Measurements from ENCODE around the gene EXOC3L2.

Gene EXOC3L2

DNA sequence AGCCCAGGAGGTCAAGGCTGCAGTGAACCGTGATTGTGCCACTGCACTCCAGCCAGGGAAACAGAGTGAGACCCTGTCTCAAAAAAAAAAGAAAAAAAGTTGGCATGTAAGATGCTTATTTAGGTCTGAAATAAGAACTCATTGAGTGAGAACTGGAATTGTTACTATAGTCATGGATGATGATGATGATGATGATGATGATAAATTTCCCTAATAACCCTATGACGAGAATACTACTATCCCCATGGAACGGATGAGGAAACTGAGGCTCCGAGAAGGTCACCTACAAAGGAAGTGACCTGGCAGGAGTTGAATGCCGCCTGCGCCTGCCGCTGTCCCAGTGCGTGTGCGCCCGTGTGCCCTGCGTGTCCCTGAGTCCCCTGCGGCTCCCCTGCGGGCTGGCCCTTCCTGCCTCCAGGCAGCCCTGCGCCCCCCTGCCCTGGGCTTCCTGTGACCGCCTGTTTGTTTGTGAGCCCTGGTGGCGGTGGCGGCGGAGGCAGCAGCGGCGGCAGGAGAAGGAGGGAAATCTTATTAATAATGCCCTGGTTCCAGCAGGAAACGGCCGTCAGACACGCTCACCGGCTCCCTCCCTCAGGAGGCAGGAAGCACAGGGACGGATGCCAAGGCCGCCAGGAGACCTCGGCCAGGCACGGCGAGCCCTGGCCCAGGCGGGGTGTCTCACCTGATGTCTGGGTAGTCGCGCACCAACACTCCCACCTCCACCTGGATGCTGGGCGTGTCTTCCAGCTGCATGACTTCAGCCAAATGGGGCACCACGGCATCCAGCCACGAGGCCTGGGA is 29.6 kb downstream of the EXOC3L2 start:
- H3K4me3 ChIP-seq (ENCODE audit: low read length) = no peak overlapping the region

DNA sequence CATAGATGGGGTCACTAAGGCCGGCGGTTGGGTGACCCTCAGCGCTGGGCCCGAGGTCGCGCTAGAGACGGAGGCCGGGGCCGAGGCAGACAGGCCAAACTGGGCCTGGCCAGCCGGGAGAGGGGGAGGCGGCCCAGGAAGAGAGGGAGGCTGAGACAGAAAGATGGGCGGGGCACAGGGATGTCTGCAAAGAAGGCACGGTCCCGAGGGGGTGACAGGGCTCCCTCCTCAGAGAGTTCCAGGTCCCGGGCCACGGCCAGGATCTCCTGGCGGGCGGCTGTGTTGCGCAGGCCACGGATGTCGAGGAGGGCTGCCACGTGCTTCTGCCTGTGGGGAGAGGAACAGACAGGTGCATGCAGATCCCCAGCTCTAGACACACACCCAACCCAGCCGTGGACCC is 32.2 kb downstream of the EXOC3L2 start:
- H3K4me1 ChIP-seq (ENCODE audit: control insufficient read depth, insufficient read depth, low read length) = peaks cover 12% of the 10 kb centered on the region
- H3K27me3 ChIP-seq (ENCODE audit: control insufficient read depth, insufficient read depth, low read length) = peaks cover 12% of the 10 kb centered on the region
- H3K36me3 ChIP-seq (ENCODE audit: control insufficient read depth, insufficient read depth, low read length) = no peaks in the 10 kb centered on the region
- no peaks in the 10 kb centered on the region for H3K9me3 ChIP-seq (ENCODE audit: control insufficient read depth, low read length)
- H3K4me3 ChIP-seq (ENCODE audit: low read length) = no peak overlapping the region
- H3K9ac ChIP-seq (ENCODE audit: low read length) = no peak overlapping the region

More for the DNA sequence above, 29.6 kb downstream of the EXOC3L2 start:
- peaks cover 12% of the 10 kb centered on the region for H3K27me3 ChIP-seq (ENCODE audit: control insufficient read depth, insufficient read depth, low read length)
- peaks cover 12% of the 10 kb centered on the region for H3K4me1 ChIP-seq (ENCODE audit: control insufficient read depth, insufficient read depth, low read length)
- no peaks in the 10 kb centered on the region for H3K9me3 ChIP-seq (ENCODE audit: control insufficient read depth, low read length)
- H3K9ac ChIP-seq (ENCODE audit: low read length) = no peak overlapping the region
- H3K36me3 ChIP-seq (ENCODE audit: control insufficient read depth, insufficient read depth, low read length) = no peaks in the 10 kb centered on the region

DNA sequence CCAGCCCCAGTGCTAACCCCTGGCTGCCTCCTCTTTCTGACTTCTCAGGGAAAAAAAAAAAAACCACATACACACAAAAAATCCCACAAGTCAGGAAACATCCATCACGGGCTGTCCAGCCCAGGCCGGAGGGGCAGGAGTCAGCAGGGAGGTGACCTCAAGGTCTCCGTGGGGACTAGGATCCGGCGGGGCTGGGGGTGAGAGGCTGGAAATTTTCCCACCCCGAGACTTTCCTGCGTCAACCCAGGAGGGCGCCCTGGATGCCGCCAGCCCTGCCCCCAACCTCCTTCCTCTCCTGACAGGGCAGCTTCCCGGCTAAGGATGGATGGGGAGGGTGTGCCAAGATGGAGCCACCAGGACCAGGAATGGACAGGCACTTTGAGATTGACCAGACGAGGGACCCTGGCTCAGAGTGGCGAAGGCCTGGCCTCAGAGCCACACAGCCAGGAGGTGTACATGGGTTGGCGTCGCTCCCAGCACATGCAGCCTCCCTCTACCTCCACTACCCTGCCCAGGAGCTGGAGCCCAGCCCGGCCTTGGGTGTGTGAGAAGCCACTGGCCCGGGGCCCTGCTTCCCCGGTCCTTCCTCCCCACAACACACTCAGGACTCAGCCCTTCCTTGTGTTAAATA is 33.3 kb downstream of the EXOC3L2 start:
- no peaks in the 10 kb centered on the region for H3K36me3 ChIP-seq (ENCODE audit: control insufficient read depth, insufficient read depth, low read length)
- no peak overlapping the region for H3K4me3 ChIP-seq (ENCODE audit: low read length)
- H3K27me3 ChIP-seq (ENCODE audit: control insufficient read depth, insufficient read depth, low read length) = peaks cover 5% of the 10 kb centered on the region
- no peak overlapping the region for H3K9ac ChIP-seq (ENCODE audit: low read length)
- H3K9me3 ChIP-seq (ENCODE audit: control insufficient read depth, low read length) = no peaks in the 10 kb centered on the region
- H3K4me1 ChIP-seq (ENCODE audit: control insufficient read depth, insufficient read depth, low read length) = peaks cover 12% of the 10 kb centered on the region

DNA sequence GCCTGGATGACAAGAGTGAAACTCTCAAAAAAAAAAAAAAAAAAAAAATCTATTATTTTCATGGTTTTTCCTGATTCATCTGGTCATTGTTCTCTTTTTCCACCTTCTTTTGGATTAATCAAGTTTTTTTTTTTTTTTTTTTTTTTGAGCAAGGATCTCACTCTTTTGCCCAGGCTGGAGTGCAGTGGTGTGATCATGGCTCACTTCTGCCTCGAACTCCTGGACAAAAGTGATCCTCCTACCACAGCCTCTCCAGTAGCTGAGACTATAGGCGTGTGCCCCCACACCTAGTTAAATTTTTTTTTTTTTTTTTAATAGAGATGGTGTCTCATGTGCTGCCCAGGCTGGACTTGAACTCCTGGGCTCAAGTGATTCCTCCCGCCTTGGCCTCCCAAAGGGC is 38.9 kb downstream of the EXOC3L2 start:
- Histone ChIP-seq H3K4me3 (ENCODE audit: low read length) (no peak overlapping the region), H3K9ac (ENCODE audit: low read length) (no peak overlapping the region), H3K36me3 (ENCODE audit: control insufficient read depth, insufficient read depth, low read length) (no peaks in the 10 kb centered on the region), H3K4me1 (ENCODE audit: control insufficient read depth, insufficient read depth, low read length) (peaks cover 11% of the 10 kb centered on the region), H3K27me3 (ENCODE audit: control insufficient read depth, insufficient read depth, low read length) (no peaks in the 10 kb centered on the region), H3K9me3 (ENCODE audit: control insufficient read depth, low read length) (no peaks in the 10 kb centered on the region)

DNA sequence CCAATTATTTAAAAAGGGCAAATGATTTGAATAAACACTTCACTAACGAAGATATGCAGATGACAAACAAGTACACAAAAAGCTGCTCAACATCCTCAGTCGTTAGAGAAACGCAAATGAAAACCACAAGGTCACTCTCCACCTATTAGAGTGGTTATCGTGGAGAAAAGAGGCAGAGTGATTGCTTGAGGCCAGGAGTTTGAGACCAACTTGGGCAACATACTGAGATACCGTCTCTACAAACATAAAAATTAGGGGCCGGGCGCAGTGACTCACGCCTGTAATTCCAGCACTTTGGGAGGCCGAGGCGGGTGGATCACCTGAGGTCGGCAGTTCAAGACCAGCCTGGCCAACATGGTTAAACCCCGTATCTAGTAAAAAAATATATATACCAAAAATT is 39.4 kb downstream of the EXOC3L2 start:
- no peak overlapping the region for H3K9ac ChIP-seq (ENCODE audit: low read length)
- H3K27me3 ChIP-seq (ENCODE audit: control insufficient read depth, insufficient read depth, low read length) = no peaks in the 10 kb centered on the region
- no peaks in the 10 kb centered on the region for H3K36me3 ChIP-seq (ENCODE audit: control insufficient read depth, insufficient read depth, low read length)
- no peak overlapping the region for H3K4me3 ChIP-seq (ENCODE audit: low read length)
- no peaks in the 10 kb centered on the region for H3K9me3 ChIP-seq (ENCODE audit: control insufficient read depth, low read length)
- peaks cover 7% of the 10 kb centered on the region for H3K4me1 ChIP-seq (ENCODE audit: control insufficient read depth, insufficient read depth, low read length)

DNA sequence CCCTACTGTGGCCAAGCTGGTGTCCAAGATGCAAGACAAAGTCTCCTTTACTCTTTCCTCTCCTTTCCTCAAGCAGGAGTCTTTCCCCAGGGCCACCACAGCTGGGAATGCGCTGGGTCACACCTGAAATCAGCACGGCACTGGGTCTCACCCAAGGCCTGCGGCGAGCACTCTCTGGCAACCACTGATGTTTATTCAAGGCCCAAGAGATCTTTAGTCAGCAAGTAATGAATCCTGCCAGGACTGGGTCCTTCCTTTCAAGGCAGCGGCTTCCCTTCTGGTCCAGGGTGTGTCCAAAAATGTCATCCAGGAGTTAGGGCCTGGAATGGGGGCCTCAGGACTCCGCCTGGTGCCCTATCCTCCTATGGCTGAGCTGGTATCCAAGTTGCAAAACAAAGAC is 42.6 kb downstream of the EXOC3L2 start:
- Histone ChIP-seq H3K9ac (ENCODE audit: low read length) (no peak overlapping the region), H3K36me3 (ENCODE audit: control insufficient read depth, insufficient read depth, low read length) (no peaks in the 10 kb centered on the region), H3K9me3 (ENCODE audit: control insufficient read depth, low read length) (no peaks in the 10 kb centered on the region), H3K4me3 (ENCODE audit: low read length) (no peak overlapping the region), H3K27me3 (ENCODE audit: control insufficient read depth, insufficient read depth, low read length) (no peaks in the 10 kb centered on the region), H3K4me1 (ENCODE audit: control insufficient read depth, insufficient read depth, low read length) (peaks cover 6% of the 10 kb centered on the region)

DNA sequence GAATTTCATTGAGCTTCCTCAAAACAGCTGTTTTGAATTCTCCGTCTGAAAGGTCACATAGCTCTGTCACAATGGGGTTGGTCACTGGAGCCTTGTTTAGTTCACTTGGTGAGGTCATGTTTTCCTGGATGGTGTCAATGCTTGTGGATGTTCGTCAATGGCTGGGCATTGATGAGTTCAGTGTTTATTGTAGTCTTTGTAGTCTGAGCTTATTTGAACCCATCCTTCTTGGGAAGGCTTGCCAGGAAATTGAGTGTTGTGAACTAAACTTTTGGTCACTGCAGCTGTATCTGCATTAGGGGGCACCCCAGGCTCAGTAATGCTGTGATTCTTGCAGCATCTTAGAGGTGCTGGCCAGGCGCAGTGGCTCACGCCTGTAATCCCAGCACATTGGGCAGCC is 44.6 kb downstream of the EXOC3L2 start:
- Histone ChIP-seq H3K27me3 (ENCODE audit: control insufficient read depth, insufficient read depth, low read length) (no peaks in the 10 kb centered on the region), H3K9ac (ENCODE audit: low read length) (no peak overlapping the region), H3K36me3 (ENCODE audit: control insufficient read depth, insufficient read depth, low read length) (no peaks in the 10 kb centered on the region), H3K9me3 (ENCODE audit: control insufficient read depth, low read length) (no peaks in the 10 kb centered on the region), H3K4me3 (ENCODE audit: low read length) (no peak overlapping the region), H3K4me1 (ENCODE audit: control insufficient read depth, insufficient read depth, low read length) (peaks cover 10% of the 10 kb centered on the region)

DNA sequence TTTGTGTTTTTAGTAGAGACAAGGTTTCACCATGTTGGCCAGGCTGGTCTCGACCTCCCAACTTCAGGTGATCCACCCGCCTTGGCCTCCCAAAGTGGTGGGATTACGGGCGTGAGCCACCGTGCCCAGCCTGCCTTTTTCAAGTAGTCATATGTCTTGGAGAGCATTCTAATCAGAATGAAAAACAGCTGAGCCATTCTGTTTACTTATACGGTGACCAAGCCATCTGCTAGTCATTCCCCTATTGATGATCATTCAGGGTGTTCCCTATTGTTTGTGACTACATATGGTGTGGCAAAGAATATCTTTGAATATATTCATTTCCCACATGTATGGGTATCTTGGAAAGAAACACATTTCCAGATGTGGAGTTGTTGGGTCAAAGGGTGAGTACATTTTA is 49.4 kb downstream of the EXOC3L2 start:
- no peaks in the 10 kb centered on the region for H3K9me3 ChIP-seq (ENCODE audit: control insufficient read depth, low read length)
- H3K27me3 ChIP-seq (ENCODE audit: control insufficient read depth, insufficient read depth, low read length) = no peaks in the 10 kb centered on the region
- H3K36me3 ChIP-seq (ENCODE audit: control insufficient read depth, insufficient read depth, low read length) = no peaks in the 10 kb centered on the region
- H3K9ac ChIP-seq (ENCODE audit: low read length) = no peak overlapping the region
- peaks cover 4% of the 10 kb centered on the region for H3K4me1 ChIP-seq (ENCODE audit: control insufficient read depth, insufficient read depth, low read length)
- no peak overlapping the region for H3K4me3 ChIP-seq (ENCODE audit: low read length)

DNA sequence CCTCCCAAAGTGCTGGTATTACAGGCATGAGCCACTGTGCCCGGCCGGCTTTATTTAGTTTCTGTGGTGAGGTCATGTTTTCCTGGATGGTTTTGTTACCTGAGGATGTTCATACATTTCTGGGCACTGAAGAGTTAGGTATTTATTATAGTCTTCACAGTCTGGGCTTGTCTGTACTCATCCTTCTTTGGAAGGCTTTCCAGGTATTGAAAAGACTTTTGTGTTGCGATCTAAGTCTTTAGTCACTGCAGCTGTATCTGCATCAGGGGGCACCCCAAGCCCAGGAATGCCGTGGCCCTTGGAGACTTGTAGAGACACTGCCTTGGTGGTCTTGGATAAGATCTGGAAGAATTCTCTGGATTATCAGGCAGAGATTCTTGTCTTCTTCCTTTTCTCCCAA is 53.8 kb downstream of the EXOC3L2 start:
- Histone ChIP-seq H3K9ac (ENCODE audit: low read length) (no peak overlapping the region), H3K36me3 (ENCODE audit: control insufficient read depth, insufficient read depth, low read length) (no peaks in the 10 kb centered on the region), H3K9me3 (ENCODE audit: control insufficient read depth, low read length) (no peaks in the 10 kb centered on the region)

DNA sequence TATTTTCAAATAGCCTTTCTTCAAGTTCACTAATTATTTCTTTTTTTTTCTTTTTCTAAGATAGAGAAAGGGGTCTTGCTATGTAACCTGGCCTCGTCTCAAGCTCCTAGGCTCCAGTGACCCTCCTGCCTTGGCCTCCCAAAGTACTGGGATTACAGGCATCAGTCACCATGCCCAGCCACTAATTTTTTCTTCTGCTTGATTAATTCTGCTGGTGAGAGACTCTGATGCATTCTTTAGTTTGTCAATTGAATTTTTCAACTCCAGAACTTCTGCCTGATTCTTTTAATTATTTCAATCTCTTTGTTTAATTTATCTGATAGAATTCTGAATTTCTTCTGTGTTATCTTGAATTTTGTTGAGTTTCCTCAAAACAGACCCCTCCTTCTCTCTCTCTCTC is 55.2 kb downstream of the EXOC3L2 start:
- Histone ChIP-seq H3K9ac (ENCODE audit: low read length) (no peak overlapping the region), H3K4me3 (ENCODE audit: low read length) (no peak overlapping the region), H3K27me3 (ENCODE audit: control insufficient read depth, insufficient read depth, low read length) (no peaks in the 10 kb centered on the region), H3K36me3 (ENCODE audit: control insufficient read depth, insufficient read depth, low read length) (no peaks in the 10 kb centered on the region), H3K4me1 (ENCODE audit: control insufficient read depth, insufficient read depth, low read length) (no peaks in the 10 kb centered on the region), H3K9me3 (ENCODE audit: control insufficient read depth, low read length) (no peaks in the 10 kb centered on the region)

More for the DNA sequence above, 53.8 kb downstream of the EXOC3L2 start:
- Histone ChIP-seq H3K4me3 (ENCODE audit: low read length) (no peak overlapping the region), H3K4me1 (ENCODE audit: control insufficient read depth, insufficient read depth, low read length) (peaks cover 3% of the 10 kb centered on the region), H3K27me3 (ENCODE audit: control insufficient read depth, insufficient read depth, low read length) (no peaks in the 10 kb centered on the region)

DNA sequence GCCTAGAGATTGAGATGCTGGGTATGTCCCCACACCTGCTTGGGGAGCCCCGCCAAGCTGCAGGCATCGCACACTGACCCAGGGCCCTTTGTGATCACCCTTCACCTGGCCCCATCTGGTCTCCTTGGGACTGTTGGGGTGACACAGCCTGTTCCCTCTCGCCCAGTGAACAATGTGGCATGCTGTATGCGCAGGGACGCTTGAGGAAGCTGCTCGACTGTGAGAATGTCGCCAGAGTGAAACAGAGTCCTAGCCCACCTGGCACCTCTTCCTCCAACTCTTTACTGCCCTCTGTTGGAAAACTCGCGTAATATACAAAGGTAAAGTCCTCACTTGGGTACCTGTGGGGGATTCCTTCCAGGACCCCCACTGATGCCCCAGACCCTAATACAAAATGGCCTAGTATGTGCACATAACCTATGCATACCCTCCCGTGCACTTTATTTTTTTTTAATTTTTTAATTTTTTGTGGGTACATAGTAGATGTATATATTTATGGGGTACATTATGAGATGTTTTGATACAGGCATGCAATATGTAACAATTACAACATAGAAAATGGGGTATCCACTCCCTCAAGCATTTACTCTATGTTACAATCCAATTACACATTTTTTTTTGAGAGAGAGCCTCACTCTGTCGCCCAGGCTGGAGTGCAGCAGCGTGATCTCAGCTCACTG is 57.6 kb downstream of the EXOC3L2 start:
- H3K4me3 ChIP-seq (ENCODE audit: low read length) = no peak overlapping the region
- no peak overlapping the region for H3K9ac ChIP-seq (ENCODE audit: low read length)
- H3K9me3 ChIP-seq (ENCODE audit: control insufficient read depth, low read length) = no peaks in the 10 kb centered on the region
- H3K4me1 ChIP-seq (ENCODE audit: control insufficient read depth, insufficient read depth, low read length) = no peaks in the 10 kb centered on the region
- H3K36me3 ChIP-seq (ENCODE audit: control insufficient read depth, insufficient read depth, low read length) = no peaks in the 10 kb centered on the region
- no peaks in the 10 kb centered on the region for H3K27me3 ChIP-seq (ENCODE audit: control insufficient read depth, insufficient read depth, low read length)
